Measurements from ENCODE around the gene LIMS2.

LIMS2 gene

DNA sequence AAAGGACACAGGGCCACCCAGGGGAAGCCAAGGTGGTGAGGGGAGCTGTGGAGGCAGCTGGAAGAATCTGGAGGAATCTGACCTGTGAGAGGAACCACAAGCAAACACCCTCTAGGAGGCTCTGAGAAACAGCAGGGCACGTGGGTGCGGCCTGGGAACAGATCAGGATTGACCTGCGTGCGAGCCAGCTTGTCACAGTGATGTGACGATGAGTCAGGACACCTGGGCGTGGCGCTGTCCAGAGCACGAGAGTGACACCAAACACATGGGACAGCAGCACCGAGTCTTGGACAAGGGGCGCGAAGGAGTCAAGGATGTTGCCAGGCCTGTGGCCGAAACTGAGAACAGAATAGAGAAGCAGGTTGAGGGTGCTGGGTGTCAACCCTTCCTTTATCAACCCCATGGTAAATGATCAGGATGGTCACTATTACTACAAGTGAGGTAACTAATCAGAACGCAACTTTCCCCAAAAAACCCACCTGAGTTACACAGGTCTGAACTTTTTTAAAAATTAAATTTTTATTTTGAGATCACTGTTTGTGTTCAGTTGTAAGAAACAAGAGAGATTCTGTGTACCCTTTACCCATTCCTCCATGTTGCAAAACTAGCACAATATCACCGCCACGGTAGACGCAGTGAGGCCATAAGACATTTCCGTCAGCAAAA is 25.3 kb upstream of the LIMS2 start:
- DNase-seq: peak; percentile 67

- DNase-seq: no peak
Measured at GRCh38 chr2:127698553-127699355, 23.4 kb upstream of the LIMS2 start.

GRCh38 chr2:127697482-127698180 is 22.3 kb upstream of the LIMS2 start:
- DNase-seq: no peak

DNA sequence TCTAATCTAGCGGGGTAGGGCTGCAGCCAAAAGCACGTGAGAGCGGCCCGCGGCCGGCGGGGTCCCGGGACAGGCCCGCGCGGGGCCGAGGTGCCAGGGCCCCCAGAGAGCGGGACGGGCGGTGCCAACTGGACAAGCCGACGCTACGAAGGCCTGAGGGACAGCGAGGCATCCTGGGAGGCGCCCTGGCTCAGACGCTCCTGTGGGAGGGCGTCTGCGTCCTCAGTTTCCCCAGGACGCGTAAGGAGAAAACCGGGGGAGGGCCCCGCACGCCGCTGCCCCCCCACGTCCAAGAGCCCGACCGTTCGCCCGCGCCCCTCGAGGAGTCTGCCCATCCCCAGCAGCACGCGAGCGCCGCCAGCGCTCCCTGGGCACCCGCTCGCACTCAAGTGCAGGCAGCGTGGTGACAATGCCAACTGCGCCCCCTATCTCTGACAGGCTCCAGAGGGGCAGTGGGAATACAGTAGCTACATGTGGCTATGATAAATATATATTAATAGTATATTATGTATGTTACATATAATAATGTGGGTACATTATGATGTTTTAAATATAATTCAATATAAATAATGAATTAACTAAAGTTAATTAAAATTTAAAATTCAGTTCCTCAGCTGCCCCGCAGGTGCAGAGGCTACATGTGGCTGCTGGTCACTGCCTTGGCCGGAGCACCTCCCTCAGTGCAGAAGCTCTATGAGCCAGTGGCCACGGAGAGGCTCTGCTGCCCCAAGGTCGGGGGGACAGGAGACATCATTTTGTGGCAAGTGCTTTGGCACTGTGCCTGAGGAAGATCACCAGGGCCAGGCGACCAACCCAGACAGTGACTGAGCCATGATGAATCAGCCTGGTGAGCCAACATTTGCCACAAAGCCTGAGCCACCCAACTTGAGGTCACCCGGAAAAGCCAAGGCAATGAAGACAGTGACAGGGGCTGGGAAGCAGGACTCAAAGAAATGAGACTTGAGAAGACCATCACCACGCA is 20.5 kb upstream of the LIMS2 start:
- DNase-seq: peak; percentile 88

DNA sequence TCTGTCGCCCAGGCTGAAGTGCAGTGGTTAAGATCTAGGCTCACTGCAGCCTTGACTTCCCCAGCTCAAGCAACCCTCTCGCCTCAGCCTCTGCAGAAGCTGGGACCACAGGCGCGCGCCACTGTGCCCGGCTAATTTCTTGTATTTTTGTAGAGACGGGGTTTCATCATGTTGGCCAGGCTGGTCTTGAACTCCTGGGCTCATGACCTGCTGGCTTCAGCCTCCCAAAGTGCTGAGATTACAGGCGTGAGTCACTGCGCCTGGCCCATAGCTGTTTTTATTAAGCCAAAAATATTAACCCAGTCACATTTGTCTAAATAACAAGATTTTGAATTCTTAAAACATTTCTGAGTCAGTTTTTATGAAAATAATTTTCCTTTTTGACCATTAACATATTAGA is 19.7 kb upstream of the LIMS2 start:
- DNase-seq: no peak

DNA sequence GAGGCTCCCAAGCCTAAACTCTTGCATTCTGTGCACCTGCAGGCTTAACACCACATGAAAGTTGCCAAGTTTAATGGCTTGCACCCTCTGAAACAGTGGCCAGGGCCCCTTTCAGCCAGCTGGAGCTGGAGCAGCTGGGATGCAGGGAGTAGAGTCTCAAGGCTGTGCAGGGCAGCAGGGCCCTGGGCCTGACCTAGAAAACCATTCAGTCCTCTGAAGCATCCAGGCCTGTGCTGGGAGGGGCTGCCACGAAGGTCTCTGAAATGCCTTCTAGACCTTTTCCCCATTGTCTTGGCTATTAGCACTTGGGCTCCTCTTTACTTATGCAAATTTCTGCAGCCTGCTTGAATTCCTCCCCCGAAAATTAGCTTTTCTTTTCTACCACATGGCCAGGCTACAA is 15.4 kb upstream of the LIMS2 start:
- DNase-seq: no peak

DNA sequence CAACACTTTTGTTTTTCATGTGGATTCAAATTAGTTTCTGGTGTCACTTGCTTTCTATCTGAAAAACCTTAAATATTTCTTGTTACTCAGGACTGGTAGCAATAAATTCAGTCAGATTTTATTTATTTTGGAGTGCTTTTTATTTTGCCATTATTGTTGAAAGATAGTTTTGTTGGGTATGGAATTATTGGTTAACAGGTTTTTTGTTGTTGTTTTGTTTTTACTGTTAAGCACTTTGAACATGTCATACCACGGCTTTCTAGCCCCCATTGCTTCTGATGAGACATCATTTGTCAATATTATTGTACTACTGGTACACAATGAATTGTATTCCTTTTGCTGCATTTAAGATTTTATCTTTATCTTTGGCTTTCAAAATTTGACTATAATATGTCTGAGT is 13.1 kb upstream of the LIMS2 start:
- DNase-seq: no peak

DNA sequence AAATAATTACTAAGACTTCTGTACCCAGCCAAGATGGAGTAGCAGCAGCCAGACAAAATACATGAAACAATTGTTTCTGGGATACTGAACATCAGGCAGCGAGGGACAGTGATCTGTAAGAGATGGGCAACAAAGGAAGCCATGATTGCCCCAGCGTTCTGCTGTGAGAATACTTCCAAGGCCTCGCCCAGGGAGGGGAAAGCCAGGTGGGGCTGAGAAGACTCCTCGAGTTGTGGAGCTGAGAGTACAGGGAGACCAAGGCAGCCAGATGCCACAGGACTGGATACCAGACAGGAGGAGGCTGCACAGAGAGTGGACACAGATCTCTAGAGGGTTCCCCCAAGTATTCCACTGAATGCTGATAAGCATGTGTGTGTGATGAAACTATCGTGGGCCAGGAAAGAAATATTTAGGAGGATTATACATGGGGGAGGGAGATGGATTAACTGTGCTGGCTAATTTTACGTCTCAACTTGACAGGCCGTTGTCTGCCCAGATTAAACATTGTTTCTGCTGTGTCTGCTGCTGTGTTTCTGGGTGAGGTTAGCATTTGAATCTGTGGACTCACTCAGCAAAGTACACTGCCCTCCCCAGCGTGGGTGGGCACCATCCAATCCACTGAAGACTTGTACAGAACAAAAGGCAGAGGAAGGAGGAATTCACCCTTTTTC is 10.2 kb upstream of the LIMS2 start:
- peak; percentile 76 for DNase-seq

- peak; percentile 41 for DNase-seq
Measured at GRCh38 chr2:127683757-127684156, 8.4 kb upstream of the LIMS2 start.

DNA sequence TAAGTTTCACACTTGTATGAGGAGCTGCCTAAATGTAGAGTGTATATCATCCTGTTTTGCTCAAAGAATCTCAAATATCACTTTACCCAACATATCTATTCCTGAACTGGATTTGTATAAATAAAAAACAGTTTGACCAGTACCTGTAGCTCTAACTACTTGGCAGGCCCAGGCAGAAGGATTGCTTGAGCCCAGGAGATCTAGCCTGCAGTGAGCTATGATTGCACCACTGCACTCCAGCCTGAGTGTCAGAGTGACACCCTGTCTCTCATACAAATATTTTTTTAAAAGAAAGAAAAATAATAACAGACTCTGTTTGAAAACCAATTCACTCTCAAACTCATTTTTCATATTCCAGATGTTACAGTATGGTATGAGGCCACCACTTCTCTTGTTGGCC is 7.7 kb upstream of the LIMS2 start:
- DNase-seq: no peak

DNA sequence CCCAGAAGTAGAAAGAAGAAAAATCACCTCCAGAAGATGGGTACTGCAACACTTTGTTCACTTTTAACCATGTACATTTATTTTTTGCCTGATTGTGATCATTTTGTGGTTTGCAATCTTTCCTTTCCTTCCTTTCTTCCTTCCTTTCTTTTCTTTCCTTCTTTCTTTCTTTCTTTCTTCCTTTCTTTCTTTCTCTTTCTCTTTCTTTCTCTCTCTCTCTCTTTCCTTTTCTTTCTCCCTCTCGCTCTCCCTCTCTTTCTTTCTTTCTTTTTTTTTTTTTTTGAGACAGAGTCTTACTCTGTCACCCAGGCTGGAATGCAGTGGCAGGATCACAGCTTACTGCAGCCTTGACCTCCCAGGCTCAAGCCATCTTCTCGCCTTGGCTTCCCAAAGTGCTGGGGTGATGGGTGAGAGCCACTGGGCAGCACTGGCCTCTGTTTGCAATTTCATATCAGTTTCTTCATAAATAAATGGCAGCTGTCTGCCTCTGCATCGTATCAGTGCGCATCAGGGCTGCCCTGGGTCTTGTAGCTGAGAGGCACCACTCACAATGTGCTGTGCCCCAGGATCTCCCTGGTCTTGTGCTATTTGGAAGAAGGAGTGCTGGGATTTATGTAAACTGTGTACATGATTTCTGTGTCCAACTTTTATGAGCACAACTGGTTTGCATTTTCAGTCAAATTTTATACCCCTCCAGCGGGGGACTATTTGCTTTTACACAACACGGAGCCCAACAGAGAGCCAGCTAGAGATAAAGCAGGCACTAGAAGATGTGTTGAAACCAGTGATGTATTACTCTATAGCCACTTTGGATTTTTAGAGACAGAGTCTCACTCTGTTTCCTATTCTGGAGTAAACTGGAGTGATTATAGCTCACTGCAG is 6.9 kb upstream of the LIMS2 start:
- no peak for DNase-seq

DNA sequence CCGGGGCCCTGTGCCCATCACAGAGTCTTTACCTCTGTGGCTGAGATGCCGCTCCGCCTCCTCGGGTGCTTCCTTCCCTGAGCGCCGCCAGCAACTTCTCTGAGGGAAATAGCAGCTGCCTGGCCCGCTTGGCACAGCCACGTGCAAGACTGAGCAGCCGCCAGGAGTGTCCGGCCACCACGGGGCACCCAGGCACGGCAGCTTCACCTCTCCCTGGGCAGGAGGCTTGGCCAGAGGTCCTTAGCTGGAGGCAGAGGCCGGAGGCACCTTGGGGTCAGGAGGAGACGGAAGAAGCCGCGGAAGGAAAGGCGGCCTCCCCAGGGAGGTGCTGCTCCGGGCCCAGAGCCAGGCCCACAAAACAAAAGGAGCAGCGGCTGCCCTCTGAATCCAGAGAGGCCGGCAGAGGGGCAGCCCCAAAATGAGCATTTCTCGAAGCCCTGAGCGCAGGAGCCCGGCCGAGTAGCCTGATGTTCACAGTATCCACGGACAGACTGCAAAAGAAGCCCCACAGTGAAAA is 6.0 kb upstream of the LIMS2 start:
- no peak for DNase-seq

- no peak for DNase-seq
Measured at GRCh38 chr2:127680706-127681287, 5.5 kb upstream of the LIMS2 start.

GRCh38 chr2:127679680-127680361 is 4.5 kb upstream of the LIMS2 start:
- DNase-seq: no peak

GRCh38 chr2:127678991-127679390 is 3.7 kb upstream of the LIMS2 start:
- no peak for DNase-seq

DNA sequence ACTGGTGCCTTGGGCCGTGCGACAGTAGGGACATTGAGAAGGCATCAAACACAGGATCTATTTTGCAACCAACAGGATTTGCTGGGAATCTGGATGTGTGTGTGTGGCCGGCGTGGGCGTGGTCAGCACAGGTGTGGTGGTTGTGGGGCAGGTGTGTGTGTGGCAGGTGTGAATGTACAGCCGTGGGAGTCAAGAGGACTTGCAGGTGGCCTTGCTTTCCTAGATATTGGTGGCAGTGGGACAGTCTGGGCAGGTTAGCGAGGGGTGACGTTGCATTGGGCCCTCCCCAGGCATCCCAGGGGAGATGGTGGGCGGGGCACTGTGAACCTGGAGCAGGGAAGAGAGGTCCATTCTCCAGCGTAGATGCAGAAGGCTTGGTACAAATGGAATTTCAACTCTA is 3.2 kb upstream of the LIMS2 start:
- DNase-seq: no peak

DNA sequence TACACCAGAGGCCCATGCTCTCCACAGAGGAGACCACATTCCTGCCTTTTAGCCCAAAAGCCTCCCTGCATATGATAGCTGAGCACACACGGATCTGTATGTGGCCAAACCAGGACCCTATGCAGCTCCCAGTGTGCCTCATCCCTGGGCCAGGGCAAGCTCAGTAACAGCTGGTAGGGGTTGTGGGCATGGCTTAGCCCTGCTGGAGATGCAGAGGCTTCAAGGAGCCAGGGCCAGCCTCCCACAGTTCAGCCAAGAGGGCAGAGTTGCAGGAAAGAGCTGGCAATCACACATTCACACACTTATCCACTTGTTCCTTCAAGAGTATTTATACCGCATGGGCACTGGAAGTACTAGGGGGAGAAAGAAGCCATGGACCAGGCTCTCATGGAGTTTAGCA is 1.6 kb upstream of the LIMS2 start:
- DNase-seq: peak; percentile 27

DNA sequence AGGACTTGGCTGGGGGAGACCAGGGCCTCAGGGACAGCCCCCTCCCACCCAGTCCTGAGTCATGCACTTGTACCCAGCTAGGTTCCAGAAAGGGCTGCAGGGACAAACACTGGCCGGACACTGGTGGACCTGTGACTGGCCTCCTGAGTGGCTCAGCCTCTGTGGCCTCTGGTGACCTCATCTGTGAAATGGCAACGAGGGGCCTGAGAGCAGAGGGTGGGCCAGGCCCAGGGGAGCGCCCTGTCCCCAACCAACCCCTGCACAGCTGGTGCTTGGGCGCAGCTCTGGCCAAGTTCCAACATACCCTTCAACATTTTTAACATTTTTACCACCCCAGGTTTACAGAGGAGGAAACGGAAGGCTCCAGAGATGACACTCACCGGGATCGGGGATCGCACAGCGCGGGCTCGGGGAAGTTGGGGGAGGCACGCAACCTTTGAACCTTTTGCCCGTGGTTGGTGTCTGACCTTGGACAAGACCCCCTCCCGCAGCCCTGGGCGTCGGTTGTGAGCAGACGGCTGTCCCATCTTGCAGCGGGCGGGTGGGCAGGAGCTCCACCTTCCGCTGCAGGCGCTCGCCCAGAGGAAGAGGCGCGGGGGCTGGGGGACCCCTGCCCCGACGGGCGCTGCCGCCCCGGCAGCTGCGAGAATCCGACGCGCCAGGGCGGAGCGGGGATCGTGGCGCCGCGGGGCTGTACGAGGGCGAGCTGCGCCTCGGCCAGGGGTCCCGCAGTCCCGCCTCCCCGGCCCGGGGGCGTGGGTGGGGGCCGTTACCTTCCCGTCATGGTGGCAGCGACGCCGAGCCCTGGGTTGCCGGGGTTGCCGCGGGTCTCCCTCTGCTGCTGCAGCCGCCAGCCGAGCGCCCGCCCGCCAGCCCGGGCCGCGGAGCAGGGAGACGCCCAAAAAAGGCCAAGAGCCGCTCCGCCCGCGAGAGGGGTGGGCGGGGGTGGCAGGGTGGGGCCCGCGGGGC is 805 bp downstream of the LIMS2 start:
- DNase-seq: peak; percentile 42
